K562 treated with DMSO at 1 percent for 24 hours (cell line): ENCODE results near the gene SEPTIN10. TPM values are rescaled to one million over a fixed set of nuclear protein-coding genes. Genes with fewer than 3 reads are reported as not detected.

Experiments used
- total RNA-seq: library from RNA; unstranded; fragments of 300-600 nt; gene quantifications from 2 replicates; pipeline ENCODE4 v1.2.3, GENCODE V29; 2022; ENCODE audit warnings: low read depth; ENCODE audit not compliant: insufficient read depth

The SEPTIN10 gene
- not detected in 2 replicates for total RNA-seq

GRCh38 chr2:109613922-109614714 is at the start of gene SEPTIN10, which contains the start of gene SOWAHC:
SEPTIN10 (minus strand) TSS chr2:109613966; CDS start chr2:109613827, 139 bp downstream.
SOWAHC (plus strand) TSS chr2:109614364; CDS start chr2:109614490, 126 bp downstream.

Other genes starting within 250 kb of the SEPTIN10 start
- gene SOWAHC, start 398 bp upstream of the SEPTIN10 start, total RNA-seq: not detected in 2 replicates
- not detected in 2 replicates for gene RGPD5, start 180.3 kb upstream of the SEPTIN10 start, total RNA-seq